Stimulated activated CD8-positive, alpha-beta memory T cell treated with anti-CD3 and anti-CD28 coated beads, Interleukin-12 subunit alpha, Interleukin-12 subunit beta, amount 100 ng/mL, for 1 hour (primary cell): Measurements from ENCODE around the gene AGXT2.
"Not testable (repeated sequence)": the region's sequence is repeated elsewhere in the genome, so short reads cannot be mapped to it uniquely, and the experiment has no call there.

Source experiments
- DNase-seq: peaks from one replicate; pipeline ENCODE4 v3.0.0-alpha.2; 2020; ENCODE audit warnings: low read depth

Gene AGXT2

DNA sequence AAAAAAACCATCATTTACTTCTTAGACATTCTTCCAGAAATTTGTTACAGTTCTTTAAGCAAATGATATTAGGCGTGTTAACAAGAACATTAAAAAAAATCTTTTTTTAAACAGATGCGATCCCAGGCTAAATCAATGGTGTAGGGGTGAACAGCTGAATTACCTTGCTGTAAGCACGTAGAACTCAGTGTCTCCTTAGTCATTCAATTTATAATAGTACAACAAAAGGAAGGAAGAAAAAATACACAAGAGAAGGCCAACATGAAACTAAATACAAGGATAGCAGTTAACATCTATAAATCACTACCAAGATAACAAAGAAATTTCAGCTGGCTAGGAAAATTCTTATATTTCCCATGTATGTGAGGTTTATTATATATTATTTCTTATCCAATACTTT lies 35.4 kb downstream of the AGXT2 start:
- no peak for DNase-seq

GRCh38 chr5:35010676-35011075 lies 37.1 kb downstream of the AGXT2 start:
- no peak for DNase-seq

DNA sequence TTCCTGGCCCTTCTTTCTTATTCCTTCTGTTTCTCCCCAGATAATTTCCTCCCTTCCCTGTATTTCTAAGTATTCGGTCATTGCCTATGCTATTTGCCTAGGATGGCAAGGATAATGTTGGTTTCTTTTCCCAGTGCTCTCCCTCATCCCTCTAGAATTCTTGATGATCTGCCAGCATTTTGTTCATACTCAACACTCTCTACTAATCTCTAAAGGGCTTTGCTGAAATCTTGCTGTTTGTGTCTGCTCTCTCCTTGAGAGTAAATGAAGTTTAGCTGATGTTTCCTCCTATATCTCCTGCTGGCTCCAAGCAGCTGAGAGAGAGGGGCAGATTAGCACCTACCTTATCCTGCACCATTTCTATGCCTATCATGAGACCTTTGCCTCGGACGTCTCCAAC lies 38.1 kb downstream of the AGXT2 start:
- no peak for DNase-seq

- no peak for DNase-seq
Measured at GRCh38 chr5:35009019-35009418, 38.7 kb downstream of the AGXT2 start.

DNA sequence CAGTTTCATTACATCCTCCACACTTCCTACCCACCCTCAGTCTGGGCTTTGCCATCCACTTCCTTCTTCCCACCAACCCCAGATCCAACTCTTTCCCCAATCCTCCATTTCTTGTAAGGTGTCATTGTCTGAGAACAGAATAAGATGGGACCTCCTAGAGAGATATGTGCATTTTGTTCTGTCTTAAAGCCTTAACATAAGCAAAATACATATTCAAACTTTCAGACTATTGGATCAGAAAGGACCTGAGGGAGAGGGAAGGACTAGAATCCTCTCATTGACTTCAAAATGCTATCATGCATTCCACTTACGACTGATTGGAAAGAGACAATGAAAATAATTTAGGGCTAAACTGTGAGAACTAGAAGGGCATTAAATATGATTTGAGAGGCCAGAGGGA lies 43.0 kb downstream of the AGXT2 start:
- DNase-seq = no peak

DNA sequence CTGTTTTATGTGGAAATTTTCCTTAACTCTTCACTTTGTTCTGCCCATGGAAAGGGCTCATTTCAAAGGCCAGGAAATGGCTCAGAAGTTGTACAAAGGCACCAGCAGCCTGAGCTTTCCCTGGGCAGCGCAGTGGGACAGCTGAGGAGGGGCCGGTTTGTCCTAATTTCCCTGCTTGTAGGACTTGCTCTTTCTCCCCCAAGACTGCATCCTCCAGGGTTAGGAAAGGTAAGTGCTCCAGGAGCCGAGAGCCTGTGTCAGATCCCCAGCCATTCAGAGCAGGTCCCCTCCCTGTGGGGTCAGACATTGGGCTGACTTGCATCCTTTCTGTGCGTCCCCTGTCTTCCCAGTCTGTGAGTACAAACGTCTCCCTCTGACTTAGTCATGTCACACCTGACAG lies 43.5 kb downstream of the AGXT2 start:
- no peak for DNase-seq

GRCh38 chr5:35003018-35003957 lies 44.5 kb downstream of the AGXT2 start:
- DNase-seq = peak; percentile 14

DNA sequence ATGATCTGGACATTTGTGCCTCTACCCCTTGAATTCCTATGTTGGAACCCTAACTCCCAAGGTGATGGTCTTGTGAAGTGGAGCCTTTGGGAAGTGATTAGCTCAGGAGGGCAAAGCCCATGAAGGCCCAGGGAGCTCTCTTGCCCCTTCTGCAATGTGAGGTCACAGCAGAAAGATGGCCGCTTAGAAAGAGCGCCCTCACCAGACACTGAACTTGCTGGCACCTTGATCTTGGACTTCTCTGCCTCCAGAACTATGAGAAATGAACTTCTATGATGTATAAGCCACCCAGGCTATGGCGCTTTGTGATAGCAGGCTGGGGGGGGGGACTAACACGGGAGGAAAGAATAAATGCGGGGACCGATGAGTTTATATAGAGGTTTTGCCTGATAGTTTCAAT lies 45.3 kb downstream of the AGXT2 start:
- no peak for DNase-seq

DNA sequence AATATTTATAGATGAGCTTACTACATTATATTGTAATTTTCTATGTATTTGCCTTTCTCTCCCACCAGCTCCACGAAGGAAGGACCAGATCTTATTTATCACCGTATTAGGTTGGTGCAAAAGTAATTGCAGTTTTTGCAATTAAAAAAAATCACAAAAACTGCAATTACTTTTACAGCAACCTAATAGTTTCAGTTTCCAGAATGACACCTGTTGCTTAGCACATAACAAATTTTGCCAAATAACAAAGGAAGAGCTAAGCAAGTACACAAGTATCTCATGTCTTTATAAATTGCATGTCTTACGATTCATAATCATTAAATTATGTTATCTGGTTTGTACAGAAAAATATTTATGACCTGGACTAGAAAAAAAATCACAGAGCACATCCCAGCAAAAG lies 45.9 kb downstream of the AGXT2 start:
- no peak for DNase-seq

DNA sequence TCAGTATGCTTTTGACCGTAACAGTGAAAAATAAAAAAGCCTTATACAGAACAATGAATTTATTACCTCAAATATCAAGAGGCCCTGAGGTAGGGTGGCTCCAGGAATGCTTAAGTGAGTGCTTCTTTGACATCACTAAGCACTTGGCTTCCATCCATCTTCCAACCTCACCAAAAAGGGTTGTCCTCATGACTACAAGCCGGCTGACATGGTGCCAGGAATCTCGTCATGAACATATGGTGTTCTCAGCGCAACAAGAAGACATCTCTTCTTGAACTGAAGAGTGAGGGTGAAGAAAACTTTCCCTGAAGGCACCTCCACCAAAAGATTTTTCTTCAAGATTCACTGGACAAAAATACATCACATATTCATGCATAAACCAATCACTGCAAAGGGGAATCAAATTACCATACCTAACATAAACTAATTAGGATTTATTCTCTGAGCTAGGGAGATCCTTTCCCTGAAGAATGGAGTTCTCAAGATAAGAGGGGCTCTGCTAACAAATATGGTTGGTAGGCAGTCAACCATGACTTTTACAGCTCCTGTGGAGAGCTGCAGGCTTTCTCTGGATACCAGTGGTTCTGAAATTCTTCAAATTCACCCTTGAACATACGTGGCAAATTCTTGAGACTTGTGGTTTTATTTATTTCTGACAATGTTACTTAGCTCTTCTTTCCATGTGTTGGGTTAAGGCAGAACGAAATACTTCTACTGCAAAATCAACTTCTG lies 49.5 kb downstream of the AGXT2 start:
- DNase-seq = no peak

GRCh38 chr5:34996261-34996660 lies 51.5 kb downstream of the AGXT2 start:
- DNase-seq = no peak

DNA sequence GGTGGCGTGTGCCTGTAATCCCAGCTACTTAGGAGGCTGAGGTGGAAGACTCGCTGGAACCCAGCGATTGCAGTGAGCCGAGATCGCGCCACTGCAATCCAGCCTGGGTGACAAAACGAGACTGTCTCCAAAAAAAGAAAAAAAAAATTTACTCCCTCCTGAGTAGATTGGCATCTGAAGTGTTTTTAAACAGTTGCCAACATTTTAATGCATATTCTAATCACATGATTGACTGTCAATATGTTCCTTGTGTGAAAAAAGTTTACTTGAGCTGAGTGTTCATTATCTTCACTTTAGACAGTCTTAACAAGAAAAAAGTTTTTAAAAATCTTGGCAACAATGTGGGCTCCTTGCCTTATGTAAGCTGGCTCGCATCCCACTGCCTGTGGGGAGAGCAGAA lies 53.8 kb downstream of the AGXT2 start:
- no peak for DNase-seq

GRCh38 chr5:34991486-34992238 lies 56.1 kb downstream of the AGXT2 start:
- DNase-seq = no peak

DNA sequence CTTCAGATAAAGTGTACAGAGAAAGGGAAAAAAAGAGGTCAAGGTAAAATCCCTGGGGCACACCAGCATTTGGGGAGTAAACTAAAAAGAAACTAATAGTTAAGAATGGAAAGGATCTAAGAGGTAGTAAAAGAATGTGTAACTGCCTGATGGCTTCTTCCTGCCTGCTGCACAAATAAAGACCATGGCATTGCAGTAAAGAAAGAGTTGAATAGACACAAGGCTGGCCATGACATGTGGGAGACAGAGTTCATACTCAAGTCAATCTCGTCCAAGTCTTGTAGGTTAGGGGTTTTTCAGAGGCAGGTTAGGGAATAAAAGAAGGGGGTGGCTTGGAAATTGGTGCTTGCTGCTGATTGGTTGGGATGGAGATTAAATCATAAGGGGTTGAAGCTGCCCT lies 60.8 kb downstream of the AGXT2 start:
- DNase-seq = no peak

- DNase-seq = no peak
Measured at GRCh38 chr5:34982823-34983222, 64.9 kb downstream of the AGXT2 start.

DNA sequence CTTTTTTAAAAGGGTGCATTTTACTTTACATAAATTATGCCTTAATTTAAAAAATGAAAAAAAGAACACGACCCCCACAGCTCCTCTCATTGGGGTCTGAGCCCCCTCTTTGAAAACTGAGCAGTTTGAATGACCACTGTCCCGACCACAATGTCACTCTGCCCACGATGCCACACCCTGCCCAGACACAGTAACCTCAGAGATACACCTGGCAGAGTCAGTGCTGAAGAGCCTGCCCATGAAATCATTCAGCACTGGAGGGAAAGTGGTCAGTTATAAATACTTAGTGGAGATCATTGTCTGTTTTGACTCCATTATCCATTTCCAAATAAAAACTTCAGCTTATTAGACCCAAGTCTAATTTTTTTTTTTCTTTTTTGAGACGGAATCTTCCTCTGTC lies 69.1 kb downstream of the AGXT2 start:
- DNase-seq = no peak

DNA sequence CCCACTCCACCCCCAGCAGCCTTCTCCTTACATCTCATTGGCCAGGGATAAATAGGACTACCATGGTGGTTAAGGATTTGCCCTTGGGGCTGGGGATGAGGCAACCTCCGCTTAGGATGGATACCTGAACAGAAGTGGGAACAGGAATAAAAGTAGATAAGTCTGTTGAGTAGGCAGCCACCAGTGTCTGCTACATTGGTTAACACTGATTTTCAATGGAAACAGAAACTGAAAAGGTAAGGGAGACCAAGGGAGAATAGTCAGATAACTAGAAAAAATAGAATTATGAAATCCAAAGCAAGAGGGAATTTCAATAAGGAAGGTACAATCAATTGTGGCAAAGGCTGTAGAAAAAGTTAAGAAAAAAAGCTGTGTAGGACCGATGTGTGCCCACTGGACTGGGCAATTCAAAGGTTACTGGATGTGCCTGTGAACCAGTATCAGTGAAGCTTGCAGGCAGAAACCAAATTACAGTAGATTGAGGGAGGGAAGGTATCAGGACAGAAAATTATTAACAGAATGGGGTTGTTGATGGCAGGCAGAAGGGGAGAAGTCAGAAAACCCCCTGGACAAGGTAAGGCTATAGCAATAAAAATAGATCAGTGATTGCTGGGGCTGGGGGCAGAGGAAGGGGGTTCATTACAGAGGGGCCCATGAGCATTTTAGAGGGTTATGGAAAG lies 69.7 kb downstream of the AGXT2 start:
- no peak for DNase-seq

DNA sequence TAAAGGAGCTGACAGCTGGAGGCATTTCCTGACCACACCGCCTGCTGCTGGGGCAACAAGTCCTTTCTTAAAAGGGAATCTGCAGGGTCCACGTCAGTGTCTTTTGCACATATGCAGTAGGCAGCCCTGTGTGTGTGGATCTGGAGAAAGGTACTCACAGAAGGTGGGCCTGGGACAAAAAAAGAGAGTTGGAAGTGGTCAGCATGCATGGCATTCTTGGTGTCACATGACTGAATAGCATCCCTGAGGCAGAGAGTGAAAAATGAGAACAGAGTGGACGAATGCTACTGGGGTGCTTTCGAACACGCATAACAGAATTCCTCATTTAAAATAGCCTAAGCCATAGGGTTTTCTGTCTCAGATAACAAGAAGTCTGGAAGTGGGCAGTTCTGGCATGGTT lies 71.4 kb downstream of the AGXT2 start:
- DNase-seq = no peak

DNA sequence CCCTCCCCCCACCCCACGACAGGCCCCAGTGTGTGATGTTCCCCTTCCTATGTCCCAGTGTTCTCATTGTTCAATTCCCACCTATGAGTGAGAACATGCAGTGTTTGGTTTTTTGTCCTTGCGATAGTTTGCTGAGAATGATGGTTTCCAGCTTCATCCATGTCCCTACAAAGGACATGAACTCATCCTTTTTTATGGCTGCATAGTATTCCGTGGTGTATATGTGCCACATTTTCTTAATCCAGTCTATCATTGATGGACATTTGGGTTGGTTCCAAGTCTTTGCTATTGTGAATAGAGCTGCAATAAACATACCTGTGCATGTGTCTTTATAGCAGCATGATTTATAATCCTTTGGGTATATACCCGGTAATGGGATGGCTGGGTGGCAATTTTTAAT lies 76.1 kb downstream of the AGXT2 start:
- not testable (repeated sequence) for DNase-seq

- no peak for DNase-seq
Measured at GRCh38 chr5:34970552-34970951, 77.2 kb downstream of the AGXT2 start.

DNA sequence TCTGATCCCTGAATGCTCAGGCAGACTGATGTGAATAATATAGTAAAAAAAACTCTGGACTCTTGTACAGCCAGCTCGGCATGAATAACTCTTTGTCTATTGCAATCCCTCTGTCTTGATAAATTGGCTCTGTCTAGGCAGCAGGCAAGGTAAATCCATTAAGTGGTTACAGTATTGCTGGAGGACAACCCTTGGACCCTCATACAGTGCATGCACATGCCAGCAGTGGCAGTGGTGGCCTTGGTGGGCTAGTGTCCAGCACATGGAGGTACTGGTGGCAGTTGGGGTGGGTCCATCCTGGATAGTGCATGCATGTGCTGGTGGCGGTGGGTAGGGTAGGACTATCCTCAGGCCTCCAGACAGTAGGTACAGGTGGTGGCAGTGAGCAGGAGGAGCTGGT lies 79.5 kb downstream of the AGXT2 start:
- no peak for DNase-seq

DNA sequence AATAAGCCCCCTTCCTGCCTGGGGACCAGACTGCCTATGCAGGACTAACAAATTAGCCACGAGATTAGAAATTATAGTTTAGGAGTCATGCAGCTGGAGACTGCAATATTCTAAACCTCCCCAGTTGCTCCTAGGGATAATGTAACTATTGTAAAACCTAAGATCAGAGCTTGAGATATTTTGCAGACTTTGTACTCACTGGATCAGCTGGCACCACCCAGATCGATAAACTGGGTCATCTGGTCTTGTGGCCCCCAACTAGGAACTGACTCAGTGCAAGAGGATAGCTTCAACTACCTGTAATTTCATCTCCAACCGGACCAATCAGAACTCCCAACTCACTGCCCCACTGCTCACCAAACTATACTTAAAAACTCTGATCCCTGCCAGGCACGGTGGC lies 80.2 kb downstream of the AGXT2 start:
- DNase-seq = no peak
